DOHH2 (cell line): Measurements from ENCODE around the gene KDM4C.

Experiments used
- EZH2phosphoT487 ChIP-seq: fragments of 200-600 bp; sonication (generic); IDR thresholded peaks from 2 replicates; pipeline ENCODE4 v1.6.1; 2017; ENCODE audit warnings: borderline replicate concordance, mild to moderate bottlenecking, antibody characterized with exemption, low read length, moderate library complexity, mixed read lengths
- TF ChIP-seq, protein P1 (sequence below): fragments of 200-600 bp; sonication (generic); IDR thresholded peaks from one replicate; pipeline ENCODE4 v1.5.1; 2014; ENCODE audit warnings: antibody characterized with exemption, mild to moderate bottlenecking, low read depth, low read length; ENCODE audit not compliant: poor library complexity, severe bottlenecking

GRCh38 chr9:6764950-6765349, 7.2 kb downstream of the KDM4C start:
- TF ChIP-seq, protein P1, sequence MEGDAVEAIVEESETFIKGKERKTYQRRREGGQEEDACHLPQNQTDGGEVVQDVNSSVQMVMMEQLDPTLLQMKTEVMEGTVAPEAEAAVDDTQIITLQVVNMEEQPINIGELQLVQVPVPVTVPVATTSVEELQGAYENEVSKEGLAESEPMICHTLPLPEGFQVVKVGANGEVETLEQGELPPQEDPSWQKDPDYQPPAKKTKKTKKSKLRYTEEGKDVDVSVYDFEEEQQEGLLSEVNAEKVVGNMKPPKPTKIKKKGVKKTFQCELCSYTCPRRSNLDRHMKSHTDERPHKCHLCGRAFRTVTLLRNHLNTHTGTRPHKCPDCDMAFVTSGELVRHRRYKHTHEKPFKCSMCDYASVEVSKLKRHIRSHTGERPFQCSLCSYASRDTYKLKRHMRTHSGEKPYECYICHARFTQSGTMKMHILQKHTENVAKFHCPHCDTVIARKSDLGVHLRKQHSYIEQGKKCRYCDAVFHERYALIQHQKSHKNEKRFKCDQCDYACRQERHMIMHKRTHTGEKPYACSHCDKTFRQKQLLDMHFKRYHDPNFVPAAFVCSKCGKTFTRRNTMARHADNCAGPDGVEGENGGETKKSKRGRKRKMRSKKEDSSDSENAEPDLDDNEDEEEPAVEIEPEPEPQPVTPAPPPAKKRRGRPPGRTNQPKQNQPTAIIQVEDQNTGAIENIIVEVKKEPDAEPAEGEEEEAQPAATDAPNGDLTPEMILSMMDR = no peak
- TF ChIP-seq EZH2phosphoT487 = no peak
